Vagina (tissue), 2 donors: Measurements from ENCODE around the gene MPEG1. TPM values are rescaled to one million over a fixed set of nuclear protein-coding genes. Genes with fewer than 3 reads are reported as not detected.

Experiments
- DNase-seq, 2 donors: peaks; one replicate each; pipeline ENCODE4 v3.0.0-alpha.2; 2017; ENCODE audit errors: extremely low spot score in 2 of 2
- H3K27ac ChIP-seq: fragments of 200-600 bp; sonication (generic); one replicate; pipeline ENCODE4 v1.5.1; 2019
- H3K27me3 ChIP-seq: fragments of 200-600 bp; sonication (generic); one replicate; pipeline ENCODE4 v1.5.1; 2019
- H3K36me3 ChIP-seq, 2 donors: fragments of 200-600 bp; sonication (generic); one replicate each; pipeline ENCODE4 v1.5.1; 2017 to 2019
- H3K4me1 ChIP-seq: fragments of 200-600 bp; sonication (generic); one replicate; pipeline ENCODE4 v1.5.1; 2019
- H3K4me3 ChIP-seq, 2 donors: fragments of 200-600 bp; sonication (generic); 1 replicate in 1 of 2; 2 replicates in 1 of 2; pipeline ENCODE4 v1.5.1; 2016 to 2019
- H3K9me3 ChIP-seq: fragments of 200-600 bp; sonication (generic); one replicate; pipeline ENCODE4 v1.5.1; 2019
- CTCF ChIP-seq, 3 experiments: fragments of 450-650 bp in 2 of 3; fragments of 200-600 bp in 1 of 3; sonication (generic) in 1 of 3; IDR thresholded peaks; one replicate each; pipeline ENCODE4 v1.5.1; 2017 to 2019; ENCODE audit warnings: antibody characterized with exemption in 3 of 3, mild to moderate bottlenecking in 2 of 3, moderate library complexity in 2 of 3
- POLR2A ChIP-seq, 2 donors: fragments of 450-650 bp; IDR thresholded peaks; one replicate each; pipeline ENCODE4 v1.6.1; 2017; ENCODE audit warnings: antibody characterized with exemption in 2 of 2, mild to moderate bottlenecking in 2 of 2, moderate library complexity in 2 of 2
- POLR2AphosphoS5 ChIP-seq, 2 donors: sonication (generic); formaldehyde crosslinking; IDR thresholded peaks; one replicate each; pipeline ENCODE4 v1.9.0; 2017; ENCODE audit warnings: antibody characterized with exemption in 2 of 2, mild to moderate bottlenecking in 2 of 2, low read depth in 1 of 2; ENCODE audit not compliant: insufficient read depth in 1 of 2
- intact Hi-C: fragments of 100-400 bp; cut with DNase I; formaldehyde crosslinking; loops from one replicate; pipeline ENCODE4 v1.15.1; 2023
- total RNA-seq: library from RNA; depleted of rRNA; stranded (reverse); fragments of >200 nt; gene quantifications from one replicate; pipeline ENCODE4 v1.2.3, GENCODE V29; 2016

MPEG1 gene
- total RNA-seq, 1 donor from 2014 or later = 3.9 TPM

GRCh38 chr11:59219836-59220235 is 7.1 kb upstream of the MPEG1 start:
- TF ChIP-seq CTCF (IDR thresholded peaks at IDR 0.05) = no peak
- no peak for TF ChIP-seq POLR2A (IDR thresholded peaks at IDR 0.05)
- TF ChIP-seq POLR2AphosphoS5 (IDR thresholded peaks at IDR 0.05; ENCODE audit: insufficient read depth in 1 of 2, low read depth in 1 of 2) = no peak
- DNase-seq = no peak
- H3K4me1 ChIP-seq = peaks cover 18% of the 10 kb centered on the region
- intact Hi-C loops = loop anchor here (10.0 kb wide), 1 partner anchor 65 kb away; no protein-coding TSS in a partner anchor
- no peaks in the 10 kb centered on the region for H3K36me3 ChIP-seq
- no peak overlapping the region for H3K27ac ChIP-seq
- H3K4me3 ChIP-seq = no peak overlapping the region
- H3K27me3 ChIP-seq = no peaks in the 10 kb centered on the region
- H3K9me3 ChIP-seq = no peaks in the 10 kb centered on the region

GRCh38 chr11:59218893-59219292 is 6.2 kb upstream of the MPEG1 start:
- Histone ChIP-seq H3K36me3 (no peaks in the 10 kb centered on the region), H3K27me3 (no peaks in the 10 kb centered on the region), H3K9me3 (no peaks in the 10 kb centered on the region), H3K27ac (no peak overlapping the region), H3K4me3 (no peak overlapping the region), H3K4me1 (peaks cover 13% of the 10 kb centered on the region)
- intact Hi-C loops = loop anchor here (10.0 kb wide), 1 partner anchor 66 kb away; no protein-coding TSS in a partner anchor
- TF ChIP-seq CTCF (IDR thresholded peaks at IDR 0.05) = no peak
- TF ChIP-seq POLR2AphosphoS5 (IDR thresholded peaks at IDR 0.05; ENCODE audit: insufficient read depth in 1 of 2, low read depth in 1 of 2) = no peak
- TF ChIP-seq POLR2A (IDR thresholded peaks at IDR 0.05) = no peak
- no peak for DNase-seq

GRCh38 chr11:59218319-59218718 is 5.6 kb upstream of the MPEG1 start:
- DNase-seq = no peak
- no peaks in the 10 kb centered on the region for H3K9me3 ChIP-seq
- intact Hi-C loops = loop anchor here (10.0 kb wide), 1 partner anchor 66 kb away; no protein-coding TSS in a partner anchor
- no peak overlapping the region for H3K4me3 ChIP-seq
- H3K36me3 ChIP-seq = no peaks in the 10 kb centered on the region
- no peaks in the 10 kb centered on the region for H3K27me3 ChIP-seq
- H3K4me1 ChIP-seq = peaks cover 9% of the 10 kb centered on the region
- no peak overlapping the region for H3K27ac ChIP-seq
- no peak for TF ChIP-seq POLR2AphosphoS5 (IDR thresholded peaks at IDR 0.05; ENCODE audit: insufficient read depth in 1 of 2, low read depth in 1 of 2)
- no peak for TF ChIP-seq CTCF (IDR thresholded peaks at IDR 0.05)
- TF ChIP-seq POLR2A (IDR thresholded peaks at IDR 0.05) = no peak

GRCh38 chr11:59216641-59217564 is 4.2 kb upstream of the MPEG1 start:
- intact Hi-C loops = loop anchor here (10.0 kb wide), 1 partner anchor 68 kb away; no protein-coding TSS in a partner anchor
- H3K36me3 ChIP-seq = no peaks in the 10 kb centered on the region
- DNase-seq = no peak
- no peaks in the 10 kb centered on the region for H3K27me3 ChIP-seq
- H3K9me3 ChIP-seq = no peaks in the 10 kb centered on the region
- H3K4me3 ChIP-seq = no peak overlapping the region
- TF ChIP-seq POLR2A (IDR thresholded peaks at IDR 0.05) (no peak), POLR2AphosphoS5 (IDR thresholded peaks at IDR 0.05; ENCODE audit: insufficient read depth in 1 of 2, low read depth in 1 of 2) (peak in 1 of 2 donors; percentile 16)
- peak overlapping the region; percentile 39 for H3K27ac ChIP-seq
- peaks cover 9% of the 10 kb centered on the region for H3K4me1 ChIP-seq

- peaks cover 9% of the 10 kb centered on the region for H3K4me1 ChIP-seq
- no peaks in the 10 kb centered on the region for H3K36me3 ChIP-seq
- no peak overlapping the region for H3K4me3 ChIP-seq
- intact Hi-C loops = loop anchor here (10.0 kb wide), 1 partner anchor 70 kb away; no protein-coding TSS in a partner anchor
- no peak overlapping the region for H3K27ac ChIP-seq
- TF ChIP-seq POLR2A (IDR thresholded peaks at IDR 0.05) = no peak
- TF ChIP-seq POLR2AphosphoS5 (IDR thresholded peaks at IDR 0.05; ENCODE audit: insufficient read depth in 1 of 2, low read depth in 1 of 2) = no peak
- TF ChIP-seq CTCF (IDR thresholded peaks at IDR 0.05) = no peak
- DNase-seq = peak in 1 of 2 donors; percentile 7
- H3K9me3 ChIP-seq = no peaks in the 10 kb centered on the region
- H3K27me3 ChIP-seq = no peaks in the 10 kb centered on the region
Measured at GRCh38 chr11:59214141-59214893, 1.6 kb upstream of the MPEG1 start.
